HPDE6-E6E7 (cell line): Measurements from ENCODE around the gene SH3TC1.

Experiments used
- DNase-seq: peaks from one replicate; pipeline ENCODE4 v3.0.0; 2011; ENCODE audit warnings: missing footprints; ENCODE audit errors: extremely low spot score

SH3TC1 gene

DNA sequence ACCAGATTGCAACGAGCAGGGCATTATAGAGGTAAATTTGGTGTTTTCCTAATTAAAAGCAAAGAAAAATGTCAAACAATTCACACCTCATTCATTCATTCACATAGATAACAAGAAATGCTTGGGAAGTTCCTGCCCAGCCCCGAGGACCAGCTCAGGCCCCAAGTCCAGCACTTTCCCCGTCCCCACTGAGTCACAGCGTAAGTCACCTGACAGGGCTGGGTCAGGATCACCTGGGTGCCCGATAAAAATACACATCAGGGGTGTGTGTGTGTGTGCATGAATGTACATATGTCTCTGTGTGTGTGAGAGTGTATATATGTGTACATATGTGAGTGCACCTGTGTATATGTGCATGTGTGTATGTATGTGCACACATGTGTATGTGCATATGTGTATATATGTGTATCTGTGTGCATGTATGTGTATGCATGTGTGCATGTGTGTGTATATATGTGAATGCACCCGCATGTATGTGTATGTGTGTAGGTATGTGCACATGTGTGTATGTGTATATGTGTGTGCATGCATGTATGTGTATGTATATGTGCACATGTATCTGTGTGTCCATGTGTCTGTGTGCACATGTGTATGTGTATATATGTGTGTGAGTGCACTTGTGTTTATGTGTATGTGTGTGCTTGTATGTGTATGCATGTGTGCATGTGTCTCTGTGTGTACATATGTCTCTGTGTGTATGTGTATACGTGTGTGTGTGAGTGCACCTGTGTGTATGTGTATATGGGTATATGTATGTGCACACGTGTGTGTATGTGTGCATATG, 18.6 kb upstream of the SH3TC1 start:
- no peak for DNase-seq

DNA sequence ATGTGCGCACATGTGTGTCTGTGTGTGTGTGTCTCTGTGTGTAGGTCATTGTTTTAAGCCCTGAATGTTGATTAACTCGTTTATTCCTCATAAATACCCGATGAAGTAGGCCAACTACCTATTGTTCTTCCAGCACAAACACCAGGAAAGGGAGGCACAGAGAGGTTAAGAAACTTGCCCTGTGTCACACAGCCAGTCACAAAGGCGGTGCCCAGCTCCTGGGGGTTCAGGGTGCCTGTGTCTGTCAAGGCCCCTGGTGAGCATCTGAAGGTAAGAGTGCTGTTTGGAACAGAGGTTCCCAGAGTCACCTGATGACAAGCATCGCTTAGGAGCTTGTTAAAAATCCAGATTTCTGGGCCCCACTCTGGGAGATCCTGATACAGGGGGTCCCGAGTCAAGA, 18.0 kb upstream of the SH3TC1 start:
- DNase-seq: no peak

DNA sequence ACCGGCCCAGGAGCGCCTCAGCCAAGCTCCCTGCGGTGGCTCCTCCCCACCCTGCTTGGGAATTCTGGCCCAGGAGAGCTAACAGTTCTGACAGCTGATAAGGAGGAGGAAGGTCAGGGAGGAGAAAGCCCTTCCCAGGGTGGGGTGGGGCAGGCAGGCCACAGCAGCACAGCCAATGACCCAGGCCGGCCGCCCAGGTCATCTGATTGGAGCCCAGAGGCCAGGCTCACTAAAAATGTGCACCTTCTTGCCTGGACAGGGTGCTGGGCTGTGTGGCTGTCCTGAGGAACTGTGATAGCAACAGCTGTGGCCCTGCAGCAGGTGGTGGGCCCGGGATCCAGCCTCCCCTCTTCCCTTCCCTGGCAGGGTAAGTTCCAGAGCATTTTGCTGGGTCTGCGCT, 17.2 kb upstream of the SH3TC1 start:
- no peak for DNase-seq

DNA sequence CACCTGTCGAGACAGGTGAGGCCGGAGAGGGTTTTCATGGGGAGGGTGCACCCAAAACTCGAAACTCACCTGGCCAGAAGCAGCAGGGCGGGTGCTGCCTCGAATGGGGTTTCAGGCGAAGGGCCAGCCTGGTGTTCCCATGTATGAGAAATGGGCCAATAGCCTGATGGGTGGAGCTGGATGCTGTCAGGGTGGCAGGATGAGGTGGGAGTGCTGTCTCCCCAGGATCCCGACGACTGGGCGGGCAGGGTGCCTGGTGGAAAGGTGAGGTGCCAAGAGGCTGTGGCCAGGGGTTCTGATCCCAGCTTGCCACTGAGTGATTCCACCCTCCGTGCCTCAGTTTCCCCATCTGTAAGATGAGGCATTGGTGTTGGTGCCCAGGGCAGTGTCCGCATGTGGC, 16.8 kb upstream of the SH3TC1 start:
- no peak for DNase-seq

DNA sequence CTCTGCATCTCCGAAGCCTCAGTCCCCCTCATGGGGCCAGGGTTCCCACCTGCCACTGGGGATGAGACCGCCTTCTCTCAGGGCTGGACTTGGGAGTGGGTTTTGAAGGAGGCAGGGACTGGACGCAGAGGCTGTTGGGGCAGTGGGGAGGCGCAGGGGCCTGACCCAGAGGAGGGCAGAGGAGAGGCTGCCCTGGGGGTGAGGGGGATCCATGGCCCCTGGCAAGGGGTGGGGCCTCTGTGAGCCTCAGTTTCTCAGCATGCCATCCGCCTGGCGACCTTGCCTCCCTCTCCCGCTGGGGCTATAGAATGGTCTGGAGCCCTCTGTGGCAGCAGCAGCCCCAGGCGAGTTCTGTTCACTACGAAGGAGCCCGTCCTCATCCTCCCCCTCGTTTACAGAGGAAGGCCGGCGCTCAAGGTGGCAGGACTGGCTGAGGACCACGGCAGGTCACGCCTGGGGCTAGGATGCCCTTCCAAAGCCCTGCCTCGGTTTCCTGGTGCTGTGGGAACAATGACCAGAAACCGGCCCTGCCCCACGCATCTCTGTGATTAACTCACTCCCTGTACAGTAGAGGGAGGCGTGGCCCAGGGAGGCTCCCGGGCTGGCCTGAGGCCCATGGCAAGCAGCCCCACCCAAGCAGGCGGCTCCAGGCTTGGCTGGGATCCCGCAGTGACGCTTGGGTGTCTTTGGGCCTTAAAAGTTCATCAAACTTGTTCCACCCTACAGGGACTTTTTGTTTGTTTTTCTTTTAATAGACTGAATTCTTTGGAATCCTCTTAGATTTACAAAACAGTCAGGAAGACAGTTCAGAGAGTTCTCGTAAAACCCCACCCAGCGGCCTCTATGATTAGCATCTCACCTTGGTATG, 16.0 kb upstream of the SH3TC1 start:
- peak; percentile 91 for DNase-seq

DNA sequence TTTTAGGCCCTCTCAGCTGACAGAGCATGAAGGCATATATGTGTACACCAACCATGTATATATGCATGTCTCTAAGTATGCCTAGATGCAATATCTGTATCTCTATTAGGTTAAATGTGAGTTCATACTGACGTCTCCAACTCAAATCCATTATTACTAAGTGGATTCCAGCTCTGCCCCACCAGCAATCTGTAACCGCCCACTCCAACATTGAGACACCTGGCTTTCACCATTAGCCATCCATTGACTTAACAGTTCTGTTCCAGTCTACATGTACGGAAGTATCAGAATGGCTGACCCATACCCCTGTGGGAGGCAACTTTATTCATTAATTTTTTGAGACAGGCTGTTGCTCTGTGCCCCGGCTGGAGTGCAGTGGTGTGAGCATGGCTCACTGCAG, 15.0 kb upstream of the SH3TC1 start:
- DNase-seq: no peak

DNA sequence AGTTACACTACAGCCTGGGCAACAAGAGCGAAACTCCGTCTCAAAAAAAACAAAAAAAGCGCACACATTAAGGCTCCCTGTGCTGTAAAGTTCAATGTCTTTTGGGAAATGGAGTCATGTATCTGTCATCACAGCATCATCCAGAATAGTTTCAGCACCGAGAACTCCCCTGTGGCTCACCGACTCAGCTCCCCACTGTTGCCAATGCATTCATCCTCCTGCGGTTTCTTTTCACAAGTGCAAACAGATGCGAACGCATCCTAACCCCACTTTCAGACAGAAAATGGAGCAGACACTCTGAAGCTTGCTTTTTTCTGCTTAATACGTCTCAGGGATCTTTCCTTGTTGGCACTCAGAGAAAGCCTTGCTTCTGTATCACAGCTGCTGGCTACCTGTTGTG, 13.8 kb upstream of the SH3TC1 start:
- no peak for DNase-seq

DNA sequence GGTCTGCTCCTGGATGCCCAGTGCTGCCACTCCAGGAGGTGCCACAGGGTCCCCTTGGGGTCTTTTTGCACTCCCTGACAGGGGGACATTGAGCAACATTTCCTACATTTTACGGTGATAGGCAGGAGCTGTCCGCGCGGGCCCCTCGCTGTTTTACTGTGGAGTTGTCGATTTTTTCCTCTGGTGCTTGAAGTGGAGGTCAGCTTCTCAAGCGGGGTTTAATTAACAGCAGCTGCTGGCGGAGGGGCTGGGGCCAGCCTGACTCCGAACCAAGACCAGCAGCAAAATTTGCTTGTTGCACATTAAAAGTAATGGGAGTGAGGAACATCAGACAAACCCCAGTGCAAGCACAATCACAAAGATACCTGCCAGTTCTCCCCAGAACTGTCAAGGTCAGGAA, 13.2 kb upstream of the SH3TC1 start:
- DNase-seq: no peak

DNA sequence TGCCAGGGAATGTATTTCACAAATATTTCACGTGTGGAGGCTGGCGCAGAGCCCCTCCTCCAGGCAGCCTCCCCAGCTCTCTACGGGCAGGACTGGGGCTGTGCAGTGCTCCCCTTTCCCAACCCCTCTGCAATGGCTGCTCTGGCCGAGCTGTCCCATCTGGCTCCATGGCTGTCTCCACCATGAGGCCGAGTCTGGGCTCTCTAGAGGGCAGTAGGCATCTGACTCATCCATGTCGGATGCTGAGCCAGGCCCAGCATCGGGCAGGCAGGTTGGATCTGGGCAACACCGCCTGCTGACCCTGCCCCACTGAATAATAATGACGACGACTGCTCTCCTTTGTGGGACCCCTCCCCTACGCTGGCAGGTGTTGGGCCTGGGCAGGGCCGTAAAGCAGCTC, 11.0 kb upstream of the SH3TC1 start:
- DNase-seq: no peak

DNA sequence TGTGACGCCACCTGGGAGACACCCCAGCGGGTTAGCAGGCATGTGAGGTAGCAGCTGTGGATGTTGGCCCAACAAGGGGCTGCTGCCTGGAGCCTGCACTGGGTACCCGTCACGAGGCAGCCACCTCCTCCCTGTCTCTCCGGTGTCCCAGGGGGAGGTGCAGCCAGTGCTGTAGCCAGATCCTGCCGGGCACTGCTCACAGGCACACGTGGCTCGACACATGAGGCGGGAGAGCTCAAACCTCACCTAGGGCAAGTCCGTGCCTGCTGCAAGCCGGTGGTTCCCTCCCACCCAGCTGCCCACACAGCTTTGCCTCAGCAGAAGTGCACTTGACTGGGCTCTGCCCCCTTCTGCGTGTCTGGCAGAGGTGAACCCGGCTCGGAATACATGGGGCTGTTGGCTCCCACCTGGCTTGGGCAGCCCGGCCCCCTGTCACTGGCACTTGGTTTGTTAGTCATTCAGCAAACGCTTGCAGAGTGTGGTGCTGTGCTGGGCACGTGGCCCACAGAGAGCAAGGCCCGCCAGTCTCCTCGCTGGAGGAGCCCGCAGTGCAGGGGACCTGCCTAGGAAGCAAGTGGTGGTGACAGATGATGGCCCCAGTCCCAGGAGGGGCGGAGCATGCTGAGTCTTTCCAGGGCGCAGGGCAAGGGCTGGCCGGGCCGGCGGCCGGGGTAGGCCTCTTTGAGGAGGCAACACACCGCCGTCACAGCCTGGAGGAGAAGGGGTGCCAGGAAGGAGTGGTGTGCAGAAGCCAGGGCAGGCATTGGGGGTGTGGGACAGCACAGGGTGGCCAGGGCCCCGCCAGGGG, 10.1 kb upstream of the SH3TC1 start:
- DNase-seq: peak; percentile 99

DNA sequence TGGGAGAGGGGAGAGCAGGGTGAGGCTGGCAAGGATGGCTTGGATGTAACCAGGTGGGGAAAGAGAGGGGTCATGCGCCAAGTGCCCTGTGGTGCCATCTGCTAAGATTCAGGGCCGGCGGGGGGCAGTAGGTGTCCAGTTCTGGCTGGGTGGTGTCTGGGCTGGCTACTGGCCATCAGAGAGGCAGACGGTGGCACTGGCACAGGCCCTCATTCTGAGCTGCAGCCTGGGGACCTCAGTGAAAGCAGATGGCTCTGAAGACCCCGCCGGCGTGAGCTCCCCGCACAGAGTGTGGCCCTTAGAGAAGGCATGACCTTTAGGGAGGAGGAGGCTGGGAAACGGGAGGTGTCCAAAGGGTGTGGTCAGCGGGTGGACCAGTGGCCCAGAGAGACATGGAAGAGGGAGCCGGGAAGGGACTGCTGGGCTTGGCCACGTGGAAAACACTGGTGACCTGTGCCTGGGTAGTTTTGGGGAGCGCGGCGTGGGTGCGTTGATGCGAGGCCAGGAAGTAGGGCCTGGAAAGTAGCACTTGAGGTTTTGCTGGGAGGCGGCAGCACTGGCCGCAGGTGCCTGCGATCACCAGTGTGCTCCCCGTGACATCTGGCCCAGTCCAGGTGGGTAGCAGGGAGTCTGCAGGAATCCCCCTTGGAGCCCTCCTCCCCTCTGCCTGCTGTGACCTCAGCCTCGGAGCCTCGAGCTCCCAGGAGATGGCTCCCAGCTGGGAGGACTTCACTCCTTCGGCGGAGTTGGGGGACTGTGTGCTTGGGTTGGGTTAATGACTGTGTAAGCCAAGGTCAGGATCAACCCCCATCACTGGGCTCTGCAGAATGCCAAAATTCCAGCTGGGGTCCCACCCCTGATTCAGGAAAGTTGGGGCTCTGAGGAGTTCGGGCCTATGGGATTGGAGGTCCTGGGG, 9.3 kb upstream of the SH3TC1 start:
- no peak for DNase-seq

DNA sequence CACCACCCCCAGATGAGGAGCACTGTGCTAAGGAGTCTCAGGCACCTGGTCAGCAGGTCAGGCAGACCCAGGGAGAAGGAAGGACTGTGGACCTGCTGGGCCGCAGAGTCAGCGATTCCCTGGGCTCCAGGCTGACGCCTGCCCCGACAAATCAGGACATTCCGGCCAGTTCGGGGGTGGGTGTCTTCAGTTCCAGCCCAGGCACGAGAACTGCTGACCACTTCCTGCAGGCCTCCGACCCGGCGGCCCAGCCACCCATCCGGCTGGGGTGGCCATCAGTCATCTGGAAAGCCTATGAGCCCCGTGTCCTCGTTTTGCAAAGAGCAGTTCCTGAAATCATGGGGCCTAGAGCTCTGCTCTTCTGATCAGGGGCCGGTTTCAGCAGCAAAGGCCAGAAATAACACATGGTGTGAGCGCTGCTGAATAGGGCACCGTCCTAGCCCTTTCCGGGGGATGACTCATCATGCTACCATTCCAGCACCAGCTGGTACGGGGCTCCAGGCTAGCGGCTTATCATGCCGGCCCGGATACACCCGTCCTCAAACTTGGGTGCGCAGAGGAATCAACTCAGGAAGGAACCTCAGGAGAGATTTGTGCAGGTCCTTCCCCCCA, 7.8 kb upstream of the SH3TC1 start:
- DNase-seq: no peak

DNA sequence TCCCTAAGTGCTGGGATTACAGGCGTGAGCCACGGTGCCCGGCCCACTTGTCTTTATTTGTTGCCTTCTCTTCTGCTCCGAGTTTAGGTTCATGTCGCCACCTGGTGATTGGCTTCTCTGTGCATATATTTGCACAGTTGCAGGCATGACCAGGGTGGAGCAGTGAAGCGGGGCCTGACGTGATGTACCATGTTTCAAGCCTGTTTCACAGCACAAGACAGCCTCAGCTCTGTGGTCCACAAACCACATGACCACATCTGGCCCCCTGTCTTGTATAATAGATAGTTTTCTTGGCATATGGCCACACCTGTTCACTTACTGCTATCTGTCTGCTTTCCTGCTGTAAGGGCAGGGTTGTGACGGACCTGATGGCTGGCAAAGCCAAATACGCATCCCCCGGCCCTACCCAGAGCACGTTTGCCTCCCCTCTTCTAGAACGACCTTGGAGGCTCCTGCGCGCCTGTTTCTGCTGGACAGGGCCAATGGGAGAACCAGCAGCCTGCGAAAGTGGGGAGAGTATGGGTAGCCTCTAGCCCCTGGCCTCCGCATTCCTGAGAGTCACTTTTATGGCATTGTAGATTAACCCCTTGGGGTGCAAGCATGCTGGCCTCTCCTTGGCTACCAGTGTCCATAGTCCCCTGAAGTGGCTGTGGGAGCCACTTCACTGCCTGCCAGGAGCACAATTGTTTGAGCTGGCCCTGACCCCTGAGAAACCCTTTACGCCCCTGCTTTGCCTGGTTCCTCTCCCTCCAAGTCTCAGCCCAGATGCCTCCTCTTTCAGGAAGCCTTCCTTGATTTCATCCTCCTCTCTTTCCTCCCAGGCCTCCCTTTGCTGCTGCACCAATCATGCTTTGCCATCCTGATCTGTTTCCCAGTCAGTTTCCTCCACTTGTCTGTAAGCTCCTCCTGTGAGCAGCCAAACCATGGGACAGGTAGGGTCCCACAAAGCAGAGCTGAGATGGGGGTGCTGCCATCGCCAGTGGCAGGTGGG, 6.0 kb upstream of the SH3TC1 start:
- DNase-seq: no peak

DNA sequence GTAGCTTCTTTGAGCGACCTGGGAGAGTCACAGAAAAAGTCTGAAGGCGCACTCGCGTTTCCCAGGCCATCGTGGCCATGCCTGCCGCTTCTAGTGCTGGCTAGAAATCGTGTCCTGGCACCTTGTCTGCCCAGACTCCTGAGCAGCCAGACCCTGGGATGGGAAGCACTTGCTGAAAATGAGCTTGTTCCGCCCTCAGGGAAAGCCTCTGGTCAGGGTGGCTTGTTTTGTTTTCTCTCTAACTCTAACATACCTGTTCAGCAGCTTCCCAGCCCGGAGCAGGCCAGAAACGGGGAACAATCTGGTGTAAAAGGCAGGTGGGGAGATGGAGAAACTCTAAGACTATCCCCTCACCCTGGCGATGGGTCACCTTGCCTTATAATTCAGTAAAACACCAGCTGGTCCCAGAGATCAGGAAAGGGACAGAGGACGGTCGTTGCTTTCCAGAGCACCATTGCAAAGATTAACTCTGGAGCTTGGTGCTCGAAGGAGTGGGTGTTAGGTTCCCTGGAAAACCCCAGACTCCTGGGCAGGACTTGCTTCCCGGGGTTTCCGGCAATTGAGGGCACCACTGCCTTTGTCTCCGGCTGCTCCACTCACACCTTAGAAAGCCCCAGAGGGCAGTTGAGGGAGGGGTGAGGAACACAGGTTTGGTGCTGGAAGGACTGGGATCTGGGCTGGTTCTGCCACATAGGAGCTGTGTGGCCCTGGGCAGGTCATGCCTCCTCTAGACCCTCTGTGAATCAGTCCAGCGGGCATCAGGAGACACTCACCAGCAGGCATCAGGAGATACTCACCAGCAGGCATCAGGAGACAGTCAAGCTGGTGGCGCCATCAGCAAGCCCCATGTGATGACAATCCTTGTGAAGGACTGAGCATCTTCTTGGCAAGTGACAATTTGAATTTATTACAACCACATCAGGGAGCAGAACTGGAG, 4.5 kb upstream of the SH3TC1 start:
- DNase-seq: no peak

DNA sequence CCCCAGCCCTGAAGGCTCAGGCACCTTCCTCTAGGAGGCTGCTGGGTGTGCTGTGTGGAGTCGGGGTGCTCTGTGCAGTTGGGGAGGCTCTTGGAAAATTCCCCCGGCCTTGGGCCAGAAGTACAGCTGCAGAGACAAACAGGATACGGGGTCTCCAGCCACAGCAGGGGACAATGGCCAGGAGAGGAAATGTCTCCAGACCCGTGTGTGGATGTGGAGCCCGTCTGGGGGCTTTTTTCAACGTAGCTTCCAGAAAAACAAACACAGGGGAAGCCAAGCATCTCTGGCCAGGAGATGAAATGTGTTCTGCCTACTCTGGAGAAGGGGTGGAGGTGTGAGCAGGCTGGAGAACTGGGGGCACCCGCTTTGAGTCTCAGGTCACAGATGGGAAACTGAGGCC, 3.7 kb upstream of the SH3TC1 start:
- no peak for DNase-seq

DNA sequence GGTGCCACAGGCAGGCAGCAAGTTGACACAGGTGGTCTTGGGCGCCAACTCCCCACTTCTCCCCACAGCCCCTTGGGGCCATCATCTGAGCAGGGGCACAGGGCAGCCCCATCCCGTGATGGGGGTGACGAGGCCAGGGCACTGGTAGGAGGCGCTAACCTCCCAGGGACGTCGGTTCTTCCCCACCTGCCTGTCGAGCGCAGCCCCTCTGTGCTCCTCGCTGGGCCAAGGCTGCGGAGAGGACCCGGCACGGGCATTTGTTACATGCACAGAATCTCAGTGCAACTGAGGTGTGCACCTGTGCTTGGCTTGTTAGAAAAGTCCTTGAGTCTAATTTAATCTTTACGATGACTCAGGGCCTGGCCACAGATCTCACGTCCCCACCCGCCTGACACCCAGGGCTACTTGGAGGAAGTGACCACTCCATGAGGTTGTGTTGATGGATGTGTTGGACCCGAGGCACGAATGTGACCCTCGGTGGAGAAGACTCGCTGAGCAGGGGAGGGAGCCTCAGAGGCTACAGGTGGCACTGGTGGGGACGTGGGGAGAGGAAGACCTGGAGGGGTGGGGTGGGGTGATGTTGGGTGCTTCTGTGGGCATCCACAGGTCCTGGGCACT, 3.1 kb upstream of the SH3TC1 start:
- no peak for DNase-seq

DNA sequence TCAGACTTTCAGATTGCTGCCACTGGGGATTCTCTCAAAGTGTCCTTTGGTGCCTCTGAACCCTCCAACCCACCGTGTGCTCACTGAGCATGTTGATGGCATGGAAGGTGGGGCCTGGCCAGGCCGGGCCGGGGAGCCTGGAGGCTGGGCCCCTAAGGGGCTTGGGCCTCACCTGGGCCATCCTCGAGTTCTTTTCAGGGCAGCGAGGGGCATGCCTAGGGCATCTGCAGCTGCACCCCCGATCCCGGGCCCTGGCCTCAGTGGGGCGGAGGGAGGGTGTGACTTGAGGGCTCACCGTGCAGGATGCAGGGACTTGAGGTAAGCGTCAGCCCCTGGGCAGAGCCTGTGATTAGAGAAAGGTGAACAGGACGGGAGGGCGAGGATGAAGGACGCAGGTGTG, 1.6 kb upstream of the SH3TC1 start:
- DNase-seq: no peak
